Activated CD4-positive, alpha-beta T cell treated with anti-CD3 and anti-CD28 coated beads, Interleukin-2, amount 10 ng/mL, durations not matched to agents 7 days and 5 days (primary cell): ENCODE measurements around the gene PRAF2. TPM values are rescaled to one million over a fixed set of nuclear protein-coding genes. Genes with fewer than 3 reads are reported as not detected.

Source experiments
- CTCF ChIA-PET: fragments of 350-600 bp; sonication (Branson Sonifier 250); formaldehyde crosslinking; loops from one replicate; lab custom pipeline; 2021; ENCODE audit warnings: antibody characterized with exemption; lab: Charles Lee
- POLR2A ChIA-PET: fragments of 350-600 bp; sonication (Branson Sonifier 250); formaldehyde crosslinking; loops from one replicate; lab custom pipeline; 2021; ENCODE audit warnings: antibody characterized with exemption; lab: Charles Lee
- DNase-seq: peaks from one replicate; pipeline ENCODE4 v3.0.0-alpha.2; 2020
- H3K27ac Mint-ChIP-seq: one replicate; pipeline ENCODE4 v1.8.0; 2021; ENCODE audit warnings: mild to moderate bottlenecking, moderate library complexity, mixed read lengths
- H3K27me3 Mint-ChIP-seq: one replicate; pipeline ENCODE4 v1.8.0; 2021; ENCODE audit warnings: mixed read lengths
- H3K36me3 Mint-ChIP-seq: one replicate; pipeline ENCODE4 v1.8.0; 2021; ENCODE audit warnings: low read depth, mixed read lengths
- H3K4me1 Mint-ChIP-seq: one replicate; pipeline ENCODE4 v1.8.0; 2021; ENCODE audit warnings: mixed read lengths
- H3K4me3 Mint-ChIP-seq: one replicate; pipeline ENCODE4 v1.8.0; 2021; ENCODE audit warnings: mild to moderate bottlenecking, moderate library complexity, mixed read lengths
- H3K9me3 Mint-ChIP-seq: one replicate; pipeline ENCODE4 v1.8.0; 2021; ENCODE audit warnings: mixed read lengths
- total RNA-seq, 2 experiments: library from RNA; stranded (reverse); gene quantifications; one replicate each; pipeline ENCODE4 v1.2.3, GENCODE V29; 2021

PRAF2 gene
- total RNA-seq, 2 experiments from 2014 or later: 24.7 to 27.1 TPM

GRCh38 chrX:49054073-49054762 is 19.6 kb downstream of the PRAF2 start:
- no peaks in the 10 kb centered on the region for H3K27me3 Mint-ChIP-seq
- POLR2A ChIA-PET: no interaction called here

GRCh38 chrX:49053223-49054072 is 20.4 kb downstream of the PRAF2 start:
- H3K4me3 Mint-ChIP-seq: peak overlapping the region; percentile 78
- no peaks in the 10 kb centered on the region for H3K9me3 Mint-ChIP-seq
- DNase-seq: peak; percentile 63
- H3K36me3 Mint-ChIP-seq: no peaks in the 10 kb centered on the region
- H3K4me1 Mint-ChIP-seq: peaks cover 32% of the 10 kb centered on the region
- POLR2A ChIA-PET: no interaction called here
- no peaks in the 10 kb centered on the region for H3K27me3 Mint-ChIP-seq
- peak overlapping the region; percentile 91 for H3K27ac Mint-ChIP-seq
- CTCF ChIA-PET: interaction anchor here (0.6 kb wide), 2 partner anchors 13 to 1714 kb away, joined by 3 to 5 read pairs; no protein-coding TSS in a partner anchor

More at GRCh38 chrX:49054073-49054762, 19.6 kb downstream of the PRAF2 start:
- no peak for DNase-seq
- H3K4me1 Mint-ChIP-seq: peaks cover 32% of the 10 kb centered on the region
- H3K27ac Mint-ChIP-seq: peak overlapping the region; percentile 86
- H3K4me3 Mint-ChIP-seq: peak overlapping the region; percentile 67
- no peaks in the 10 kb centered on the region for H3K9me3 Mint-ChIP-seq
- no peaks in the 10 kb centered on the region for H3K36me3 Mint-ChIP-seq
- CTCF ChIA-PET: no interaction called here

- Mint-ChIP-seq H3K36me3 (peaks cover 7% of the 10 kb centered on the region), H3K27ac (peak overlapping the region; percentile 95), H3K27me3 (no peaks in the 10 kb centered on the region), H3K9me3 (no peaks in the 10 kb centered on the region), H3K4me3 (peak overlapping the region; percentile 90), H3K4me1 (peaks cover 40% of the 10 kb centered on the region)
- no peak for DNase-seq
- POLR2A ChIA-PET: no interaction called here
- CTCF ChIA-PET: interaction anchor here (0.8 to 1.4 kb wide), 4 partner anchors 14 to 396 kb away, joined by 3 to 5 read pairs (median 4); partner anchors contain the start of gene CCDC120
Measured at GRCh38 chrX:49043987-49044281, 29.9 kb downstream of the PRAF2 start.

GRCh38 chrX:49043220-49043986 is 30.4 kb downstream of the PRAF2 start, which contains the start of gene TFE3:
TFE3 (minus strand) TSS chrX:49043357; CDS start chrX:49043226, 131 bp downstream.
- H3K36me3 Mint-ChIP-seq: peaks cover 12% of the 10 kb centered on the region
- CTCF ChIA-PET: interaction anchor here (0.6 to 1.4 kb wide), 6 partner anchors 15 to 395 kb away, joined by 3 to 5 read pairs (median 4); partner anchors contain the start of gene CCDC120
- H3K4me1 Mint-ChIP-seq: peaks cover 46% of the 10 kb centered on the region

GRCh38 chrX:49042581-49043219 is 31.1 kb downstream of the PRAF2 start:
- H3K27ac Mint-ChIP-seq: peak overlapping the region; percentile 95
- peaks cover 17% of the 10 kb centered on the region for H3K36me3 Mint-ChIP-seq
- H3K27me3 Mint-ChIP-seq: no peaks in the 10 kb centered on the region
- POLR2A ChIA-PET: no interaction called here
- peaks cover 46% of the 10 kb centered on the region for H3K4me1 Mint-ChIP-seq
- H3K9me3 Mint-ChIP-seq: no peaks in the 10 kb centered on the region
- H3K4me3 Mint-ChIP-seq: peak overlapping the region; percentile 90
- CTCF ChIA-PET: interaction anchor here (1.0 kb wide), 1 partner anchor 27 kb away, joined by 3 read pairs; no protein-coding TSS in a partner anchor
- peak; percentile 6 for DNase-seq

More at GRCh38 chrX:49043220-49043986, 30.4 kb downstream of the PRAF2 start, which contains the start of gene TFE3:
- POLR2A ChIA-PET: interaction anchor here (0.6 kb wide), 1 partner anchor 124 kb away, joined by 3 read pairs; no protein-coding TSS in a partner anchor
- H3K4me3 Mint-ChIP-seq: peak within 1 kb of the TSS; percentile 90
- peak within 1 kb of the TSS; percentile 95 for H3K27ac Mint-ChIP-seq
- peak; percentile 96 for DNase-seq
- H3K27me3 Mint-ChIP-seq: no peaks in the 10 kb centered on the region
- H3K9me3 Mint-ChIP-seq: no peaks in the 10 kb centered on the region

GRCh38 chrX:49041744-49042580 is 31.8 kb downstream of the PRAF2 start:
- DNase-seq: peak; percentile 7
- H3K27ac Mint-ChIP-seq: peak overlapping the region; percentile 95
- H3K4me3 Mint-ChIP-seq: peak overlapping the region; percentile 90
- no peaks in the 10 kb centered on the region for H3K9me3 Mint-ChIP-seq
- peaks cover 18% of the 10 kb centered on the region for H3K36me3 Mint-ChIP-seq
- POLR2A ChIA-PET: no interaction called here
- CTCF ChIA-PET: interaction anchor here (0.6 to 1.2 kb wide), 3 partner anchors 14 to 116 kb away, joined by 3 read pairs; no protein-coding TSS in a partner anchor
- no peaks in the 10 kb centered on the region for H3K27me3 Mint-ChIP-seq
- peaks cover 46% of the 10 kb centered on the region for H3K4me1 Mint-ChIP-seq

GRCh38 chrX:49040376-49040955 is 33.3 kb downstream of the PRAF2 start:
- peak overlapping the region; percentile 50 for H3K4me3 Mint-ChIP-seq
- peaks cover 18% of the 10 kb centered on the region for H3K36me3 Mint-ChIP-seq
- no peaks in the 10 kb centered on the region for H3K27me3 Mint-ChIP-seq
- ChIA-PET POLR2A (no interaction called here), CTCF (interaction anchor here (1.0 to 1.2 kb wide), 2 partner anchors 13 to 15 kb away, joined by 3 read pairs; no protein-coding TSS in a partner anchor)
- H3K9me3 Mint-ChIP-seq: no peaks in the 10 kb centered on the region
- no peak for DNase-seq
- peaks cover 46% of the 10 kb centered on the region for H3K4me1 Mint-ChIP-seq
- H3K27ac Mint-ChIP-seq: peak overlapping the region; percentile 87

GRCh38 chrX:49039598-49040375 is 34.0 kb downstream of the PRAF2 start:
- Mint-ChIP-seq H3K36me3 (peaks cover 19% of the 10 kb centered on the region), H3K27me3 (no peaks in the 10 kb centered on the region), H3K9me3 (no peaks in the 10 kb centered on the region), H3K27ac (peak overlapping the region; percentile 87), H3K4me3 (peak overlapping the region; percentile 50), H3K4me1 (peaks cover 46% of the 10 kb centered on the region)
- DNase-seq: peak; percentile 48
- ChIA-PET POLR2A (interaction anchor here (0.7 kb wide), 1 partner anchor 38 kb away, joined by 3 read pairs; the partner anchor contains the start of gene GRIPAP1), CTCF (interaction anchor here (0.6 to 1.0 kb wide), 2 partner anchors 13 to 22 kb away, joined by 3 read pairs; no protein-coding TSS in a partner anchor)

- Mint-ChIP-seq H3K9me3 (no peaks in the 10 kb centered on the region), H3K4me1 (peaks cover 37% of the 10 kb centered on the region), H3K4me3 (no peak overlapping the region), H3K27ac (no peak overlapping the region), H3K36me3 (peaks cover 22% of the 10 kb centered on the region), H3K27me3 (no peaks in the 10 kb centered on the region)
- no peak for DNase-seq
- ChIA-PET POLR2A (no interaction called here), CTCF (no interaction called here)
Measured at GRCh38 chrX:49037883-49038475, 35.8 kb downstream of the PRAF2 start.

- CTCF ChIA-PET: no interaction called here
- Mint-ChIP-seq H3K36me3 (peaks cover 10% of the 10 kb centered on the region), H3K4me1 (no peaks in the 10 kb centered on the region), H3K27ac (no peak overlapping the region), H3K9me3 (no peaks in the 10 kb centered on the region), H3K4me3 (no peak overlapping the region), H3K27me3 (no peaks in the 10 kb centered on the region)
- DNase-seq: no peak
- POLR2A ChIA-PET: no interaction called here
Measured at GRCh38 chrX:49030283-49030682, 43.5 kb downstream of the PRAF2 start.
